Activated gamma-delta T cell treated with Interleukin-2 at 50 U/mL for 16 hours (primary cell): Measurements from ENCODE around the gene EYS.
"Not testable (repeated sequence)": the region's sequence is repeated elsewhere in the genome, so short reads cannot be mapped to it uniquely, and the experiment has no call there.

Experiments
- DNase-seq: peaks from one replicate; pipeline ENCODE4 v3.0.0-alpha.2; 2020

Gene EYS

GRCh38 chr6:63800386-63800785 is 1906.6 kb downstream of the EYS start:
- not testable (repeated sequence) for DNase-seq

GRCh38 chr6:63799813-63800212 is 1907.2 kb downstream of the EYS start:
- DNase-seq, result no peak

- DNase-seq, result no peak
Observed at GRCh38 chr6:63799313-63799712, 1907.7 kb downstream of the EYS start.

- DNase-seq, result no peak
Observed at GRCh38 chr6:63798378-63798777, 1908.6 kb downstream of the EYS start.

- no peak for DNase-seq
Observed at GRCh38 chr6:63797721-63798120, 1909.3 kb downstream of the EYS start.

- no peak for DNase-seq
Observed at GRCh38 chr6:63795826-63796225, 1911.2 kb downstream of the EYS start.

- no peak for DNase-seq
Observed at GRCh38 chr6:63795006-63795405, 1912.0 kb downstream of the EYS start.

GRCh38 chr6:63793465-63794137 is 1913.4 kb downstream of the EYS start:
- no peak for DNase-seq

GRCh38 chr6:63792736-63793464 is 1914.1 kb downstream of the EYS start:
- no peak for DNase-seq

- no peak for DNase-seq
Observed at GRCh38 chr6:63790334-63790733, 1916.7 kb downstream of the EYS start.

- DNase-seq, result no peak
Observed at GRCh38 chr6:63789699-63790098, 1917.3 kb downstream of the EYS start.

GRCh38 chr6:63788569-63788968 is 1918.5 kb downstream of the EYS start:
- DNase-seq, result no peak

GRCh38 chr6:63787021-63787420 is 1920.0 kb downstream of the EYS start:
- DNase-seq, result no peak

GRCh38 chr6:63785006-63785405 is 1922.0 kb downstream of the EYS start:
- DNase-seq, result no peak

- DNase-seq, result no peak
Observed at GRCh38 chr6:63783096-63783495, 1923.9 kb downstream of the EYS start.

- no peak for DNase-seq
Observed at GRCh38 chr6:63774961-63775360, 1932.1 kb downstream of the EYS start.

GRCh38 chr6:63773200-63773599 is 1933.8 kb downstream of the EYS start:
- DNase-seq, result no peak

GRCh38 chr6:63765828-63766227 is 1941.2 kb downstream of the EYS start:
- no peak for DNase-seq

GRCh38 chr6:63764318-63764916 is 1942.6 kb downstream of the EYS start:
- DNase-seq, result no peak

- no peak for DNase-seq
Observed at GRCh38 chr6:63760199-63760598, 1946.8 kb downstream of the EYS start.

- no peak for DNase-seq
Observed at GRCh38 chr6:63759605-63760105, 1947.4 kb downstream of the EYS start.

GRCh38 chr6:63757826-63758225 is 1949.2 kb downstream of the EYS start:
- no peak for DNase-seq

GRCh38 chr6:63757275-63757674 is 1949.8 kb downstream of the EYS start:
- DNase-seq, result not testable (repeated sequence)

- no peak for DNase-seq
Observed at GRCh38 chr6:63750400-63750799, 1956.6 kb downstream of the EYS start.
